GM21723 (cell line): ENCODE data around the gene MGAT3.
A peak's percentile ranks its signal among the peaks of the same experiment; 100 is the strongest.
"Not testable (repeated sequence)": the region's sequence is repeated elsewhere in the genome, so short reads cannot be mapped to it uniquely, and the experiment has no call there.

Experiments used
- ATAC-seq: cut with Tn5 transposase; IDR thresholded peaks from one replicate; pipeline ENCODE4 v1.9.1; 2021; ENCODE audit warnings: mild to moderate bottlenecking, moderate library complexity; ENCODE audit not compliant: unreplicated experiment

Gene MGAT3

DNA sequence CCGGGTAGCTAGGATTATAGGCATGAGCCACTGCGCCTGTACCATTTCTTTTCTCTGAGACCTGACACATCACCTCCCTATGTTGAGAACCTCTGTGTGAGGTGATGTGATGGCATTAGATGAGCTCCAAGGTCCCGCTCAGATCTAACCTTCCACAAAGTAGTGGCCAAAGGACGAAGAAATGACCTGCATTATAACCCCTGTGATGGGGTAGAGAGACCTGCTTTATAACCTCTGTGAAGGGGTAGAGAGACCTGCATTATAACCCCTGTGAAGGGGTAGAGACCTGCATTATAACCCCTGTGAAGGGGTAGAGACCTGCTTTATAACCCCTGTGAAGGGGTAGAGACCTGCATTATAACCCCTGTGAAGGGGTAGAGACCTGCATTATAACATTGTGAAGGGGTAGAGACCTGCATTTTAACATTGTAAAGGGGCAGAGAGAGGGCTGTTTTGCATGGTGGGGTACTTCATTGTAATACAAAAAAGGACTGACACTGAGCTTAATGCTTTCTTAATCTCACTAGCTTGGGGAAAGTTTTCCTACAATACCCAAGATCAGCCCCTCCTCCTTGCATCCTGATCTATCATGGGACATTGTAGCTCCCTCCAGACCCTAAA is 53.8 kb downstream of the MGAT3 start:
- ATAC-seq = no peak

DNA sequence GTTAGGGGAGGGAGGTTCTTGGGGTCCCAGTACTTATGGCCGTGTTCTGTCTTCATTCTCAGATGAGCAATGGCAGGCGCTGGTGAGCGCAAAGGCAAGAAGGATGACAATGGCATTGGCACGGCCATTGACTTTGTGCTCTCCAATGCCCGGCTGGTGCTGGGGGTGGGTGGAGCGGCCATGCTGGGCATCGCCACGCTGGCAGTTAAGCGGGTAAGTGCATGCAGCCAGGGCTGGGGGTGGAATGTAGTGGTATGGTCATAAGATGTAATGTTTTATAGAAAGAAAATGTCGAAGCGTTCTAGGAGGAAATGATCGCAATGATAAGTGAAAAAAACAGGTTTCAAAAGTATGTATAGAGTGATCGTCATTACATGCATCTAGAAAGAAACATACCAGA is 54.4 kb downstream of the MGAT3 start:
- ATAC-seq = no peak

DNA sequence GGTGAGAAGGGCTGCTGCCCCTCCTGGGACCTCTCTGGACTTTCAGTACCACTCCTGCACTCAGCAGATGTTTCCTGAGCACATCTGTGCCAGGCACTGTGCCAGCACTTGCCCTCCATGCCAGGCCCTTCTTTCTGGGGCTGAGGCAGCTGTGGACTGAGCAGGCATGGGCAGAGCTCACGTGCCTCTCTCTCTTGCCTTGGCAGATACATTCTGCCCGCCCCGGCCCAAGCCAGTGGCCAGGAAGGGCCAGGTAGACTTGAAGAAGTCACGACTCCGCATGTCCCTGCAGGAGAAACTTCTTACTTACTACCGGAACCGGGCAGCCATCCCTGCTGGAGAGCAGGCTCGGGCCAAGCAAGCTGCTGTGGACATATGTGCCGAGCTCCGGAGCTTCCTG is 55.2 kb downstream of the MGAT3 start:
- ATAC-seq = no peak

DNA sequence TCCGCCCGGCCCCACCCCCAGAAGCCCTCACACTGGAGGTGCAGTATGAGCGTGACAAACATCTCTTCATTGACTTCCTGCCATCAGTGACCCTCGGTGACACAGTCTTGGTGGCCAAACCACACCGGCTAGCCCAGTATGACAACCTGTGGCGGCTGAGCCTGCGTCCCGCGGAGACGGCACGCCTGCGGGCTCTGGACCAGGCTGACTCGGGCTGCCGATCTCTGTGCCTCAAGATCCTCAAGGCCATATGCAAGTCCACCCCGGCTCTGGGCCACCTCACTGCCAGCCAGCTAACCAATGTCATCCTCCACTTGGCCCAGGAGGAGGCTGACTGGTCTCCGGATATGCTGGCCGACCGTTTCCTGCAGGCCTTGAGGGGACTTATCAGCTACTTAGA is 57.0 kb downstream of the MGAT3 start:
- ATAC-seq = no peak

DNA sequence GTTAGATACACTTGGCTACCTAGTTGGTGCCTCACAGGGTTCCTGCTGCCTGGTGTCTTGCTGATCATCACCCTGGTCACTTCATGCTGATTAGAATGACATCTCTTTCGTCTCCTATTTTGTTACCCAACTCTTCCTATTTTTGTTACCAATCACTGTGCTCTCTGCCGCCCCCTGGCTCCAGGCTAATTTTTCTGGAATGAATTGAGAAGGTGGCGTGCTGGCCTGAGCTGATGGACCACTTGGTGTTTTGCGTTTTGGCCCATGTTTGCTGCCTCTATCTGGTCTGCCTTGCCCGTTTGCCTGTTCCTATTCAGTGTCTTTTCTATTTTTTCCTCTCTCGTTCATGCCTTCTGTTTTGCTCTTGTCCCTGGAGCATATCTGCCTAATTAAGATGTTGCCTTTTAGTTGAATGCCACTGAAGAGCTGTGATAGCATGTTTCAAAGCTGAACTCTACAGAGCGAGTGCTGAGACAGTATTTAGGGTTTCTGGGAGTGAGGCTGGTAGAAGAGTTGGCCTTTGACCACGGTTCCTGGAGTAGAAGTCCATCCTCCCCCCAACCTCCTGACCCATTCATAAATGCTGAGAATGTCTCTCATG is 57.7 kb downstream of the MGAT3 start:
- ATAC-seq = no peak

DNA sequence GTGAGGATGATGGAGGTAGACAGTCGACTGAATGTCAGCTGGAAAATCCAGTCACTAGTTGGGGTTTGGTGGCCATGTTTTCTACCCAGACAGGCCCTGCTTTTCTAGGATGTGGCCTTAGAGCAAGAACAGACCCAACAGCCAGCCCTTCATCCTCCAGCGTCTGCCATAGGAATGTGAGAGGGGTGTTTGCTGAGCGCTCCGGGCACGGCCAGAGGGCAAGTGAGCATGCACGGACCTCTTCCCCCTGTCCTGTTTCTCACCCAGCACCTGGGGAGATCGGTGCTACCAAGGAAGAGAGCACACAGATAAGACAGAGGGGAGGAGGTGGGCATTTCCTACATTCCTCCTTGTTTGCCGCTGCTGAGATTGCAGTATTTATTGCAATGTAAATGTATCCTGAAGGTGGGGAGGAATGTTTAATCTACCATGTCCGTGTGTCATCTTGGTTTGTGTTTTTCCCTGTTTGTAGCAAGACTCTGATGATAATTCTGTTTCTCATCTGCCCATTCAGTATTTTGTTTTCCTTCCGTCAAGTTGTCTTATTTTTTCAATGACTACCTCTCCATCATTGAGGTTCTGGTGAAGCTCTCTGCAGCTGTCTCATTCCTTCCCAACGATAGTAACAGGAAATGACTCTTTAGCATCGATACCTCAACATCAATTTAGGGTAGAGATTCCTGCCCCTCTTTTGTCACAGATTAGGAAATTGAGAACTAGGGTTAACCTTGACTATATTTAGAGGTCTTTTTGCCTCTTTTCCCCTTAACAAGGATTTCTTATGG is 58.6 kb downstream of the MGAT3 start:
- no peak for ATAC-seq

DNA sequence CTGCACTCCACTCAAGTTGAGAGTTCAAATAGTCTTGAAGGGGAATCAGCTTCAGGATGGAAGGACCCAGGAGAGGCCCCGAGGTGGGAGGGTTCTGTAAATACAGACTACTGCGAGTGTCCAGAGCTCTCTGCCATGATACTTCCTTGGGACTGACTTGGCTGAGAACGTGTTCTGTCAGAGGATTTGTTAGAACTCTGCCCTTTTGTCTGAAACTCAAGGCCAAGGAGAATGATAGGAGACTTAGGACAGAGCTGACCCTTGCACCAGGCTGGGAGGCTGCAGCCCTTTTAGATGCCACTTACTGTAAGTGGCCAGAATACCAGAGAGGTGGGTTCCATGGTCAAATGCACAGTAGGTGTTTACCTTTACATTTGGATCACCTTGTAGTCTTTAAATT is 60.7 kb downstream of the MGAT3 start:
- no peak for ATAC-seq

DNA sequence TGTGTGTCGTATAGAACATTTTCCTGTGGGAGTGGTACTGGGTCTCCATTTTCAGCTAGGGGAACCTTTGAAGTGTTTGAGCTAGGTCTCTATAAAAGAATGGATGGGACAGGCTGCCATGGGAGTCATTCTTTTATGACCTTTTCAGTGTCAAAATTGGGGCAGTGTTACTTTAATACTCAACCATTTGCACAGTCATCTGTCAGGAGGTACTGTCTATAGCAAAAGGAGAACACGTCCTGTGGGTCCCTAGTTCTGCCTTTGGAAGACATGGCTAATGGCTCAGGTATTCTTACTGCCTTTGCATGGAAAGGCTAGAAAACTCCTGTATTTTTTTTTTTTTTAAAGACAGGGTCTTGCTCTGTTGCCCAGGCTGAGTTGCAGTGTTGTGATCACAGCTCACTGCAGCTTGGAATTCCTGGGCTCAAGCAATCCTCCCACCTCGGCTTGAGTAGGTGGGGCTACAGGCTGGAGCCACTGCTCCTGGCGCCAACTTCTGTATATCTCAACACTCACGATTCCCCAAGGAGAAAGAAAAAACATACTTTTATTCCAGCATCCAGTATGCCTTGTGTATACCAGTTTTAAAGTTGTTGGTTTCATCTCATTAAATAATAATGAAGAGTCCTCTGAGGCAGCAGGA is 61.5 kb downstream of the MGAT3 start:
- no peak for ATAC-seq

DNA sequence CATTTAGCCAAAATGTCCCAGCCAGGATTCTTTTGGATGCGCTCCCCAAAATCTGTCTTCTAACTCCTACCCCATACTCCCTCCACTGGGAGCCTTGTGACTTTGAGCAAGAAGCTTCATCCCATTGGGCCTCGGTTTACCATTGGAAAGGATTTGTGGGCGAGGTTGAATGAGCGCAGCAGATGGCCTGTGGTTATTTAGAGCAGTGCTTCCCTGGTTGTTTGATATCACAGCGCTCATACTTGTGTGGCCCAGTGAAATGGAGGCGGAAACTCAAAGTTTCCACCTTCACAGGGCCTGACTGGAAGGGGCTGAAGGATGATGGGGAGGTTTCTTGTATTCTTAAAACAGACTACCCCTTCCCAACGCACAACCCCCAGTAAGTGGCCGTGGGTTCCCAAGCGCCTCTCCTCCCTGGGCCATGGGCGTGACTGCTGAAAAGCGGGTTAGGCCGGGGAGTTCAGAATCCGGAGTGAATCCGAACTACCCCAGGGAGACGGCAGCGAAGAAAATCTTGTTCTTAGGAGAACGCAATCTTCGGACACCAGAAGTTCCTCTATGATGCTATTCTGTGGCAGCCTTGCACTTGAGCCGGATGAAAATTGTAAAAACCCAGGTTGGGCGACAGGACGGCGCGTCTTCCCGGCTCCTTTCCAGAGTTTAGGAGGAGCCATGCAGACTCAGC is 62.3 kb downstream of the MGAT3 start:
- no peak for ATAC-seq

DNA sequence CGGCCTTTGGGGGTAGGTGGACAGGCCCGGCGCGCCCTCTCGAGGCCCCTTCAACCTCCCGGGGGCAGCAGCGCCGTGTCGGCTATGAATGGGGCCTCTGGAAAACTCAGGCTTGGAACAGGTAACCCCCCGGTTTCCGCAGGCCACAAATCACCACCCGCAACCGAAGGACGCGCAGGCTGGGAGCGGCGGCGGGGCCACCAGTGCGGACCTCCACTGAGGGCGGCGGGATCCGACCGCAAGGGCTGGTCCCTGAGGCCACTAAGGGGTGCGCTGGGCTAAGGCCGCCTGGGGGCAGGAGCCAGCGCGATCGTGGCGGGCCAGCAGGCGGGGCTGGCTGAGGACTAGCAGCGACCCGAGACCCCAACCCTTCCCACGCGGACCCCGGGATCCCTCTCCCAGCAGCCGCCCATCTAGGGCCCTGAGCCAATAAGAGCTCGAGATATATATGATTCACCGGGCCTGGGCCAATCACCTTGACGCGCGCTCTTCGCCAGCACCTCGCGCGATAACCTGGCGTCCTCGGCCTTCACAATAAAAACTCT is 62.9 kb downstream of the MGAT3 start:
- peak; percentile 71 for ATAC-seq

DNA sequence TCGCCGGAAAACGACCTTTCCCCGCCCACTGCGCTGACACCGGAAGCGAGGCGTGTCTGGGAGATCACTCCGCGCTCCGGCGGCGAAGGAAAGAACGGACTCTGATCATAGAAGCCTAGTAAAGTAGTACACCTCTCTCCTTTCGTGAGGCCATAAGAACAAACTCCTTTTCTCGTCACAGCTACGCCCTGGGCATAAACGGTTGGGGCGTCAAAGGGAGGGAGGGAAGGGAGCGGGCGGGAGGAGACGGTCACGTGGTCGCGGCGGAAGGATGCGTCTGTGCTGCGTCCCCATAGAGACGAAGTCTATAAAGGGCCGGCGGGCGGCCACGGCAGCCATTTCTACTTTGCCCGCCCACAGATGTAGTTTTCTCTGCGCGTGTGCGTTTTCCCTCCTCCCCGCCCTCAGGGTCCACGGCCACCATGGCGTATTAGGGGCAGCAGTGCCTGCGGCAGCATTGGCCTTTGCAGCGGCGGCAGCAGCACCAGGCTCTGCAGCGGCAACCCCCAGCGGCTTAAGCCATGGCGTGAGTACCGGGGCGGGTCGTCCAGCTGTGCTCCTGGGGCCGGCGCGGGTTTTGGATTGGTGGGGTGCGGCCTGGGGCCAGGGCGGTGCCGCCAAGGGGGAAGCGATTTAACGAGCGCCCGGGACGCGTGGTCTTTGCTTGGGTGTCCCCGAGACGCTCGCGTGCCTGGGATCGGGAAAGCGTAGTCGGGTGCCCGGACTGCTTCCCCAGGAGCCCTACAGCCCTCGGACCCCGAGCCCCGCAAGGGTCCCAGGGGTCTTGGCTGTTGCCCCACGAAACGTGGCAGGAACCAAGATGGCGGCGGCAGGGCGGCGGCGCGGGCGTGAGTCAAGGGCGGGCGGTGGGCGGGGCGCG is 63.7 kb downstream of the MGAT3 start, which contains the start of gene ATF4:
Gene ATF4, plus strand, starts transcription at position 337 of the 880 bp plus-strand sequence. CDS start 884 bp downstream, outside the sequence.
- ATAC-seq = peak; percentile 41

DNA sequence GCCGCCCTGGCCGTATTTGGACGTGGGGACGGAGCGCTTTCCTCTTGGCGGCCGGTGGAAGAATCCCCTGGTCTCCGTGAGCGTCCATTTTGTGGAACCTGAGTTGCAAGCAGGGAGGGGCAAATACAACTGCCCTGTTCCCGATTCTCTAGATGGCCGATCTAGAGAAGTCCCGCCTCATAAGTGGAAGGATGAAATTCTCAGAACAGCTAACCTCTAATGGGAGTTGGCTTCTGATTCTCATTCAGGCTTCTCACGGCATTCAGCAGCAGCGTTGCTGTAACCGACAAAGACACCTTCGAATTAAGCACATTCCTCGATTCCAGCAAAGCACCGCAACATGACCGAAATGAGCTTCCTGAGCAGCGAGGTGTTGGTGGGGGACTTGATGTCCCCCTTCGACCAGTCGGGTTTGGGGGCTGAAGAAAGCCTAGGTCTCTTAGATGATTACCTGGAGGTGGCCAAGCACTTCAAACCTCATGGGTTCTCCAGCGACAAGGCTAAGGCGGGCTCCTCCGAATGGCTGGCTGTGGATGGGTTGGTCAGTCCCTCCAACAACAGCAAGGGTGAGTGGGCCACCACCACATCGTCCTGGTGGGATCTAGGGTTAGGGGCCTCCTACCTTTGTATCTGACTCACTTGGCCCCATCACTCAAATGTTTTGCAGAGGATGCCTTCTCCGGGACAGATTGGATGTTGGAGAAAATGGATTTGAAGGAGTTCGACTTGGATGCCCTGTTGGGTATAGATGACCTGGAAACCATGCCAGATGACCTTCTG is 64.5 kb downstream of the MGAT3 start:
- peak; percentile 28 for ATAC-seq

DNA sequence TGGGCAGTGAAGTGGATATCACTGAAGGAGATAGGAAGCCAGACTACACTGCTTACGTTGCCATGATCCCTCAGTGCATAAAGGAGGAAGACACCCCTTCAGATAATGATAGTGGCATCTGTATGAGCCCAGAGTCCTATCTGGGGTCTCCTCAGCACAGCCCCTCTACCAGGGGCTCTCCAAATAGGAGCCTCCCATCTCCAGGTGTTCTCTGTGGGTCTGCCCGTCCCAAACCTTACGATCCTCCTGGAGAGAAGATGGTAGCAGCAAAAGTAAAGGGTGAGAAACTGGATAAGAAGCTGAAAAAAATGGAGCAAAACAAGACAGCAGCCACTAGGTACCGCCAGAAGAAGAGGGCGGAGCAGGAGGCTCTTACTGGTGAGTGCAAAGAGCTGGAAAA is 65.3 kb downstream of the MGAT3 start:
- not testable (repeated sequence) for ATAC-seq

DNA sequence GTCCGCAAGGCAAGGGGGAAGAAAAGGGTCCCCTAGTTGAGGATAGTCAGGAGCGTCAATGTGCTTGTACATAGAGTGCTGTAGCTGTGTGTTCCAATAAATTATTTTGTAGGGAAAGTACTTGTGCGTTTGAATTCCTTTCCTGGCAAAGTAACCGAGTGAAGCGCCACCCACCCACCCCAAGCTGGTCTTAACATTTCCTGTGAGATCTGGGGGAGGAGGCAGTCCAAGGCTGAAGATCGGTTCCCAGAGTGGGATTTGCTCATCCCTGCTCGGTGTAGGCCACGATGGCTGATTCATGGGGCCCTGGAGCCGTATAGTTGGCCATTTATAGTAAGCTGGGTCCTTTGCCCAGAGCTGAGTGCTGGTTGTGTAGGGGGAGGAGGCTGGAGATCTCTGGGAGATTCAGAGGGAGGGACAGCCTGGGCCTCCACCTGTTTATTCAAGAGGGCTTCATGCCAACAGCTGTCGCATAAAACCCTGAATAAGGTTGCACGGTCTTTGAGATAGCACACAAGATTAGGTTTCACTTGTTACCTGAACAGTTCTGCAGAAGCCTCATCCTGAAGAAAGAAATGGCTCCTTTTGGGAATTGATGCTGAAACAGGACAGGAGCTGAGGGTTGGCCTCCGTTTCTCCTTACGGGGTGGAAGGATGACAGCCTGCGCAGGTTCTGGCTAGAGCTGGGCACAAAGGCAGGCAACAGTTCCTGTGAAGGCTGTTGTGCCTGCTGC is 65.9 kb downstream of the MGAT3 start:
- no peak for ATAC-seq

DNA sequence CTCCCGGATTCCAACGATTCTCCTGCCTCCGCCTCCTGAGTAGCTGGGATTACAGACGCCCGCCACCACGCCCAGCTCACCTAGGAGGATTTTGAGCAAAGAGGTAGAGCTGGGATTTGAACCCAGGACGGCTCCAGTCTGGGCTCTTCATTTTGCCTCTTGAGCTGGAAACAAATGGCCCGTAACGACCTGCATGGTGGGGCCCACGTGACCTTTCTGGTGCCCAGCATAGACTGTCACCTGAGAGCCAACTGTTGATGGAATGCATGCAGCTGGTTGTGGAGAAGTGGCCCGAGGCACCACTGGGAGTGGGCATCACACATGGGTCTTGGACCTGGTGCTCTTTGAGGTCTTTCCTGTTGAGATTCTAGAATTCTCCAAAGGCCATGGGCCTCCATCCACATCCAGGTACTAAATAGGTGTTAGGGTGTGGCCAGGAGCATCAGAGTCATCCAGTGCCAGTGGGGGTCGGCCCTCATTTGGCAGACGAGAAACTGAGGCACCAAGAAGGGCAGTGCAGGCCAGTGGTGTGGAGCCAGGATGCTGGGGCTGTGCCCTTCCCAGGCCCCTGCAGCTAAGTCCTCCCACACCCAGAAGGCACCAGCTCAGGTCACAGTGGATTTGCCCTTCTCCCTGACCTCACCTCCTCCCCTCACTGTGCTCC is 67.4 kb downstream of the MGAT3 start:
- ATAC-seq = no peak

DNA sequence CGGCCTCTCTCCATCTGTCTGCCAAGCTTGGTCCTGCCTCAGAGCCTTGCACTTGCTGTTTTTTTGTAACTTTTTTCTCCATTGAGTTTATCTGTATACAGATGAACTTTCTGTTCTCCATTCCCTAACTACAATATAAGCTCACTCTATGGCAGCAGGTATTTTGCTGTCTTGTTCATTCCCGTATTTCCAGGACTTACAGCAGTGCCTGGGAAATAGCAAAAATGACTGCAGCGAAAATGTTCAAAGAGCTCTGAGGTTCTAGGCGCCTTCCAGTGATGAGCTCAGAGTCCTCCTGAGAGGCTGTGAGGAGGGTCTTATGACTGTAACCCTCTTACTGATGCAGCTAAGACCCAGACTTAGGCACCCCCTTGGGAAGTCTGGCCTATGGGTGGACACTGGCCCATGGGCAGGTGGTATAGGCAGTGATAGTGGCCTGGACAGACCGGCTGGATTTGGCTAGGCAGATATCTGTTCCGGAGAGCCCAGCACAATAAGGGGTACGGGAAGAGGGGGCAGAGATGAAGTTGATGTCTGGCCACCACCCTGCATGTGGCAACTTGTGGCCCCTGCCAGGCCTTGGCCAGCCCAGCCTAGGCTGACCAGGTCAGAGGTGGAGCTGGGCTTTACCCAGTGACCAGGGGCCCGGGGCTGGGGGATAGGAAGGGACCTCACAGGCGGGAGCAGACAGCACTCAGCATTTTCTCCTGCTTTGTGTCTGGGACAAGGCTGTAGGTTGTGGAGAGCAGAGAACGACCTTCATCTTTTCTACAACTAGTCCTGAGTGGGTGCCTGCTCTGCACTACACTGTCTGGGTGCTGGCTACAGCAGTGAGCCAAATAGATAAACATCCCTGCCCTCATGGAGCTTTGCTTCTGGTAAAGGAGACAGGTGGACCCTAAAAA is 68.2 kb downstream of the MGAT3 start:
- no peak for ATAC-seq

DNA sequence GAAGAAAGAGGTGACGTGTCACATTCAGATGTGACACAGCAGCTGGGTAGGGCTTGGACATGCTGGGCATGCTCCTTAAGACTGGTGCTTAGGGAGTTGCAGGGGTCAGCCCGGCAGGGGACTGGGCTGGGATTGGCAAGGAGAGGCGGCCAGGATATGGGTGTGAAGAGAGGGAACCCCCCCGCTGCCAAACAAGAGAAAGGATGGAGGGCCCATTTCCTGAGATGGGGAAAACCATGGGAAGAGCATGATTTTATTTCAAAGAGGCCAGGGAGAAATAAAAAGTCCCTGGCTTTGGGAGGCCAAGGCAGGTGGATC is 68.8 kb downstream of the MGAT3 start:
- no peak for ATAC-seq
